ENCODE results near the gene PAX4.

GRCh38 chr7:127616724-127617123, 1.2 kb downstream of the PAX4 start:
- TF ChIP-seq, protein P1, sequence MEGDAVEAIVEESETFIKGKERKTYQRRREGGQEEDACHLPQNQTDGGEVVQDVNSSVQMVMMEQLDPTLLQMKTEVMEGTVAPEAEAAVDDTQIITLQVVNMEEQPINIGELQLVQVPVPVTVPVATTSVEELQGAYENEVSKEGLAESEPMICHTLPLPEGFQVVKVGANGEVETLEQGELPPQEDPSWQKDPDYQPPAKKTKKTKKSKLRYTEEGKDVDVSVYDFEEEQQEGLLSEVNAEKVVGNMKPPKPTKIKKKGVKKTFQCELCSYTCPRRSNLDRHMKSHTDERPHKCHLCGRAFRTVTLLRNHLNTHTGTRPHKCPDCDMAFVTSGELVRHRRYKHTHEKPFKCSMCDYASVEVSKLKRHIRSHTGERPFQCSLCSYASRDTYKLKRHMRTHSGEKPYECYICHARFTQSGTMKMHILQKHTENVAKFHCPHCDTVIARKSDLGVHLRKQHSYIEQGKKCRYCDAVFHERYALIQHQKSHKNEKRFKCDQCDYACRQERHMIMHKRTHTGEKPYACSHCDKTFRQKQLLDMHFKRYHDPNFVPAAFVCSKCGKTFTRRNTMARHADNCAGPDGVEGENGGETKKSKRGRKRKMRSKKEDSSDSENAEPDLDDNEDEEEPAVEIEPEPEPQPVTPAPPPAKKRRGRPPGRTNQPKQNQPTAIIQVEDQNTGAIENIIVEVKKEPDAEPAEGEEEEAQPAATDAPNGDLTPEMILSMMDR (conservative IDR thresholded peaks at IDR 0.05; ENCODE audit: low read depth, low read length) = no peak
- TF ChIP-seq POLR2A (IDR thresholded peaks at IDR 0.05; ENCODE audit: low read depth, low read length) = no peak
- no peak for TF ChIP-seq USF2 (IDR thresholded peaks at IDR 0.05; ENCODE audit: low read depth, low read length)
- TF ChIP-seq RAD21 (IDR thresholded peaks at IDR 0.05; ENCODE audit: low read length) = no peak
- no peak for TF ChIP-seq CEBPB (IDR thresholded peaks at IDR 0.05; ENCODE audit: low read depth, low read length)

Data from IMR-90 (cell line).